HT-29 (cell line): ENCODE measurements around the gene SYNDIG1. TPM values are rescaled to one million over a fixed set of nuclear protein-coding genes. Genes with fewer than 3 reads are reported as not detected.

Experiments
- DNase-seq: peaks from one replicate; pipeline ENCODE4 v3.0.0-alpha.2; 2015; ENCODE audit warnings: low spot score
- total RNA-seq: library from RNA; depleted of rRNA; stranded (reverse); fragments of >200 nt; shearing (Covaris generic); gene quantifications from 2 replicates; pipeline ENCODE4 v1.2.3, GENCODE V29; 2014

The SYNDIG1 gene
- total RNA-seq, 1 experiment from 2014 or later: not detected

GRCh38 chr20:24470746-24471582, 1.5 kb downstream of the SYNDIG1 start:
- DNase-seq: no peak

GRCh38 chr20:24472426-24472825, 3.0 kb downstream of the SYNDIG1 start:
- DNase-seq: no peak

- DNase-seq: no peak
Observed at GRCh38 chr20:24473435-24474223, 4.2 kb downstream of the SYNDIG1 start.

- no peak for DNase-seq
Observed at GRCh38 chr20:24477831-24478547, 8.6 kb downstream of the SYNDIG1 start.

GRCh38 chr20:24478584-24478983, 9.2 kb downstream of the SYNDIG1 start:
- DNase-seq: no peak

- DNase-seq: no peak
Observed at GRCh38 chr20:24479106-24479505, 9.7 kb downstream of the SYNDIG1 start.

- no peak for DNase-seq
Observed at GRCh38 chr20:24479595-24479994, 10.2 kb downstream of the SYNDIG1 start.

- DNase-seq: no peak
Observed at GRCh38 chr20:24480509-24480908, 11.1 kb downstream of the SYNDIG1 start.

- no peak for DNase-seq
Observed at GRCh38 chr20:24481173-24481572, 11.7 kb downstream of the SYNDIG1 start.

- no peak for DNase-seq
Observed at GRCh38 chr20:24483435-24484080, 14.1 kb downstream of the SYNDIG1 start.

GRCh38 chr20:24484081-24484450, 14.6 kb downstream of the SYNDIG1 start:
- no peak for DNase-seq

GRCh38 chr20:24485981-24486380, 16.6 kb downstream of the SYNDIG1 start:
- DNase-seq: no peak

- DNase-seq: no peak
Observed at GRCh38 chr20:24487240-24487639, 17.8 kb downstream of the SYNDIG1 start.

- no peak for DNase-seq
Observed at GRCh38 chr20:24487648-24488047, 18.2 kb downstream of the SYNDIG1 start.

GRCh38 chr20:24488064-24488799, 18.8 kb downstream of the SYNDIG1 start:
- DNase-seq: no peak

- DNase-seq: no peak
Observed at GRCh38 chr20:24488800-24489175, 19.4 kb downstream of the SYNDIG1 start.

- DNase-seq: no peak
Observed at GRCh38 chr20:24489193-24489592, 19.8 kb downstream of the SYNDIG1 start.

- no peak for DNase-seq
Observed at GRCh38 chr20:24489631-24490260, 20.3 kb downstream of the SYNDIG1 start.

GRCh38 chr20:24490598-24490997, 21.2 kb downstream of the SYNDIG1 start:
- DNase-seq: no peak

- no peak for DNase-seq
Observed at GRCh38 chr20:24491041-24491756, 21.8 kb downstream of the SYNDIG1 start.
